ENCODE measurements around the gene RC3H1. TPM values are rescaled to one million over a fixed set of nuclear protein-coding genes. Genes with fewer than 3 reads are reported as not detected.
"Not testable (repeated sequence)": the region's sequence is repeated elsewhere in the genome, so short reads cannot be mapped to it uniquely, and the experiment has no call there.

Gene RC3H1
- total and polyA plus RNA-seq, 4 donors, result 4.5 to 51.7 (median 19.7) TPM

DNA sequence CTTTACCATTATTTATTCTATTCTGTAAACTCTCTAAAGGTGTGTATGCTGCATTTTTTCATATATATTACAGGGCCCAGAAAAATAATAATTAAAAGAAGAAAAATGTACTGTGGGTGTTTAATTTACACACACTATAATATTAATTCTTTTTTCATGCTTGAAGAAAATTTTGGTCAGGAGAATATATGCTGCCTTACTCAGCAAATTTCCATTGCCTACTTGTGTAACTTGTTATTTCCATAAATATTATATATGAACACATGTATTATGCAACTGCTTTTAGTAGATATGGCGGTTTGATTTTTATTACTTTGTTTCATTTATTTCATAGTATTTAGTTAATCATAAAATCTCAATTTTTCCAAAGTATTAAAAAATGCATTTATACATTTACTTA lies 58.7 kb downstream of the RC3H1 start:
- no peak for ATAC-seq (ENCODE audit: low FRiP score)
- Histone ChIP-seq H3K4me1 (ENCODE audit: control insufficient read depth in 1 of 2, insufficient read depth in 2 of 2, low read length in 2 of 2) (no peaks in the 10 kb centered on the region), H3K27me3 (ENCODE audit: control insufficient read depth in 1 of 2, insufficient read depth in 2 of 2, low read length in 1 of 2) (no peaks in the 10 kb centered on the region), H3K27ac (ENCODE audit: low read depth in 1 of 2, low read length in 2 of 2) (no peak overlapping the region), H3K36me3 (ENCODE audit: control insufficient read depth in 1 of 2, insufficient read depth in 2 of 2, low read length in 1 of 2) (peaks cover 0 to 4% of the 10 kb centered on the region in 2 donors), H3K9me3 (ENCODE audit: control insufficient read depth, low read length) (no peaks in the 10 kb centered on the region), H3K4me3 (ENCODE audit: low read length in 2 of 2) (no peak overlapping the region)
- 96 to 98% methylated on average over 1 of the region's 1 CpG for WGBS, 2 donors
- intact Hi-C loops (cut with DNase I), result no loop called here
- DNase-seq, result no peak

DNA sequence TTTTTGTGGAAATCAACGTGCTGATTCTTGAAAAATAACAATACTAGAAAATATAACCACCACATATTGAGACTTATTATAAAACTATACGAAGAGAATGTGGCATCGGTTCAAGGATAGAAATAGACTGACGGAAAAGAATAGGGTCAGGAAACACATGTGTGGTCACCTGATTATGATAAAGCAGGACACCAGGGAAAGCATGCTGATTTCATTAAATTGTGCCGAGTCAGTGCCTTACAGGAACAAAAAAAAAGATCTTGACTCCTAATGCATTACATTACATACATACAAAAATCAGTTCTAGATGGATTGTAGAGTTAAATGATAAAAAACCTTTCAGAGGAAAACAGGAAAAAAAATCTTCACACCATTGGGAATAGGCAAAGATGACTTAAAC lies 61.5 kb downstream of the RC3H1 start:
- H3K27me3 ChIP-seq (ENCODE audit: control insufficient read depth in 1 of 2, insufficient read depth in 2 of 2, low read length in 1 of 2), result no peaks in the 10 kb centered on the region

DNA sequence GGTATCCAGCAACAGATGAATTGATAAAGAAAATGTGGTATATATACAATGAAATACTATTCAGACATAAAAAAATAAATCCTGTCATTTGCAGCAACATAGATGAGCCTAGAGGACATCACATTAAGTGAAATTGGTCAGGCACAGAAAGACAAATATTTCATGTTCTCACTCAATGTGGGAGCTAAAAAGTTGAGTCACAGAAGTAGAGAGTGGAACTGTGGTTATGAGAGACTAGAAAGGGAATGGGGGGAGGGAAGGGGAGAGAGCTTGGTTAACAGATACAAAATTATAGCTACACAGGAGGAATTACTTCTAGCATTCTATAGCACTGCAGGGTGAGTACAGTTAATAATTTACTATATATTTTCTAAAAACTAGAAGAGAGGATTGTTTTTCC lies 68.0 kb downstream of the RC3H1 start:
- Histone ChIP-seq H3K27me3 (ENCODE audit: control insufficient read depth in 1 of 2, insufficient read depth in 2 of 2, low read length in 1 of 2) (no peaks in the 10 kb centered on the region), H3K4me3 (ENCODE audit: low read length in 2 of 2) (no peak overlapping the region), H3K9me3 (ENCODE audit: control insufficient read depth, low read length) (no peaks in the 10 kb centered on the region), H3K4me1 (ENCODE audit: control insufficient read depth in 1 of 2, insufficient read depth in 2 of 2, low read length in 2 of 2) (no peaks in the 10 kb centered on the region), H3K36me3 (ENCODE audit: control insufficient read depth in 1 of 2, insufficient read depth in 2 of 2, low read length in 1 of 2) (peaks cover 0 to 2% of the 10 kb centered on the region in 2 donors), H3K27ac (ENCODE audit: low read depth in 1 of 2, low read length in 2 of 2) (no peak overlapping the region)
- DNase-seq, result no peak
- no peak for ATAC-seq (ENCODE audit: low FRiP score)
- intact Hi-C loops (cut with DNase I), result no loop called here

More for the DNA sequence above, 61.5 kb downstream of the RC3H1 start:
- peaks cover 0 to 4% of the 10 kb centered on the region in 2 donors for H3K36me3 ChIP-seq (ENCODE audit: control insufficient read depth in 1 of 2, insufficient read depth in 2 of 2, low read length in 1 of 2)
- intact Hi-C loops (cut with DNase I), result no loop called here
- no peaks in the 10 kb centered on the region for H3K4me1 ChIP-seq (ENCODE audit: control insufficient read depth in 1 of 2, insufficient read depth in 2 of 2, low read length in 2 of 2)
- no peak overlapping the region for H3K4me3 ChIP-seq (ENCODE audit: low read length in 2 of 2)
- no peak for ATAC-seq (ENCODE audit: low FRiP score)
- no peak overlapping the region for H3K27ac ChIP-seq (ENCODE audit: low read depth in 1 of 2, low read length in 2 of 2)
- no peak for DNase-seq
- no peaks in the 10 kb centered on the region for H3K9me3 ChIP-seq (ENCODE audit: control insufficient read depth, low read length)
- 73 to 85% methylated on average over 5 of the region's 5 CpGs for WGBS, 2 donors

DNA sequence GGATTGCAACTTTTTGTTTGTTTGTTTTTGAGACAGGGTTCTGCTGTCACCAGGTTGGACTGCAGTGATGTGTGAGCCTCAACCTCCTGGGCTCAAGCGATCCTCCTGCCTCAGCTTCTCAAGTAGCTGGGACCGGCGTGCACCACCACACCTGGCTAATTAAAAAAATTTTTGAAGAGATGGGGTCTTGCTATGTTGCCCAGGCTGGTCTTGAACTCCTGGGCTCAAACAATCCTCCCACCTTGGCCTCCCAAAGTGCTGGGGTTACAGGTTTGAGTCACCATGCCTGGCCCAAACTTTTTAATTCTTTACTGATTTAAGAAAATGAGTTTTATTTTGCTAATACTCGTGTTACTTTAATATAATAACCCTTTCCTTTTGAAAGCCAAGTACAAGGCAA lies 73.6 kb downstream of the RC3H1 start:
- WGBS, 2 donors, result 86 to 97% methylated on average over 4 of the region's 4 CpGs
- peaks cover 2 to 3% of the 10 kb centered on the region in 2 donors for H3K36me3 ChIP-seq (ENCODE audit: control insufficient read depth in 1 of 2, insufficient read depth in 2 of 2, low read length in 1 of 2)
- ATAC-seq (ENCODE audit: low FRiP score), result no peak

DNA sequence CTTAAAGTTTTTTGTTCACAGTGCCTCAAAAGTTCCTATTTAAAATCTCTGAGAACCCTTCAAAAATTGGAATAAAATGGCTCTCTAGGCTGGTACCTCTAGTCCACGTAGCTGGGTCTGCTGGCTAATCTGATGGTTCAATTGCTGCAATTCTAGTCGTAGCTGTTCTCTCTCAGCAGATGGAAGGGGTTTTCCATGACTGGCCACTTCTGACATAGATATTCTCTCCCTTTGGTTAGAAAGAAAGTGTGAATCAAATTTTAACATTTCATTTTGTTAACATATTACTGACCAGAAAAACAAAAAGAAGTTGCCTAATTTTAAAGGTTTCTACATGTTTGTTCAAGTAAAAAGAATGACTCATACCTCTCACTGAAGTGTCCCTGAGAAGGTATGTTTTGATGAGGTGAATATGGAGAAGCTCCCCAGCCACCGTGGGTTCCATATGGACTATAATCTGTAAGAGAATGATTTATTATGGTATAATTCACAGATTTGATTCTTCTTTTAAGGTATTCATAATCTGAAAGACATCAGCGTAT lies 75.7 kb downstream of the RC3H1 start:
- DNase-seq (no peak), ATAC-seq (ENCODE audit: low FRiP score) (no peak)
- 86 to 90% methylated on average over 4 of the region's 4 CpGs for WGBS, 2 donors
- Histone ChIP-seq H3K9me3 (ENCODE audit: control insufficient read depth, low read length) (no peaks in the 10 kb centered on the region), H3K4me1 (ENCODE audit: control insufficient read depth in 1 of 2, insufficient read depth in 2 of 2, low read length in 2 of 2) (no peaks in the 10 kb centered on the region), H3K36me3 (ENCODE audit: control insufficient read depth in 1 of 2, insufficient read depth in 2 of 2, low read length in 1 of 2) (peaks cover 4 to 6% of the 10 kb centered on the region in 2 donors), H3K27me3 (ENCODE audit: control insufficient read depth in 1 of 2, insufficient read depth in 2 of 2, low read length in 1 of 2) (no peaks in the 10 kb centered on the region), H3K27ac (ENCODE audit: low read depth in 1 of 2, low read length in 2 of 2) (no peak overlapping the region), H3K4me3 (ENCODE audit: low read length in 2 of 2) (no peak overlapping the region)
- intact Hi-C loops (cut with DNase I), result no loop called here

More for the DNA sequence above, 73.6 kb downstream of the RC3H1 start:
- H3K4me1 ChIP-seq (ENCODE audit: control insufficient read depth in 1 of 2, insufficient read depth in 2 of 2, low read length in 2 of 2), result no peaks in the 10 kb centered on the region
- intact Hi-C loops (cut with DNase I), result no loop called here
- H3K27me3 ChIP-seq (ENCODE audit: control insufficient read depth in 1 of 2, insufficient read depth in 2 of 2, low read length in 1 of 2), result no peaks in the 10 kb centered on the region
- no peak for DNase-seq
- H3K27ac ChIP-seq (ENCODE audit: low read depth in 1 of 2, low read length in 2 of 2), result no peak overlapping the region
- no peaks in the 10 kb centered on the region for H3K9me3 ChIP-seq (ENCODE audit: control insufficient read depth, low read length)
- no peak overlapping the region for H3K4me3 ChIP-seq (ENCODE audit: low read length in 2 of 2)

DNA sequence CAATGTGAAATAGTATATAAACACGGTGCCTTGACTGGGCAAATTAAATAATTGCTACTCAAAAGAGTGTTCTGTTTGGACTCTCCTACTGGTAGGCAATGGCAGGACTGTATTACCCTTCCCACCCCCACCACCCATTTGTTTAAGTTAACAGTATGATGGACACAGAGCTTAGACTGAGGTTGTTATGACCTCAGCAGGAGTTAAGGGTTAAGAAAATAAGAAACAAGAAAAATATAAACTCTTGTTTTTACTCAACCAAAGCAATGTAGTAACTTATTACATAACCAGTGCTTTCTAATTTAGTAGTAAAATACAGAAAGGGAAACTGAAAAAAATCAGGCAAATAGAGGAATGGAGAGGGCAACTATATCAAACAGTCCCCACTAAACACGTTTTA lies 85.1 kb downstream of the RC3H1 start:
- WGBS, 2 donors, result 50 to 71% methylated on average over 2 of the region's 2 CpGs
- Histone ChIP-seq H3K9me3 (ENCODE audit: control insufficient read depth, low read length) (no peaks in the 10 kb centered on the region), H3K4me3 (ENCODE audit: low read length in 2 of 2) (no peak overlapping the region), H3K36me3 (ENCODE audit: control insufficient read depth in 1 of 2, insufficient read depth in 2 of 2, low read length in 1 of 2) (no peaks in the 10 kb centered on the region), H3K27me3 (ENCODE audit: control insufficient read depth in 1 of 2, insufficient read depth in 2 of 2, low read length in 1 of 2) (no peaks in the 10 kb centered on the region), H3K27ac (ENCODE audit: low read depth in 1 of 2, low read length in 2 of 2) (no peak overlapping the region), H3K4me1 (ENCODE audit: control insufficient read depth in 1 of 2, insufficient read depth in 2 of 2, low read length in 2 of 2) (no peaks in the 10 kb centered on the region)
- ATAC-seq (ENCODE audit: low FRiP score) (no peak), DNase-seq (no peak)
- intact Hi-C loops (cut with DNase I), result no loop called here

DNA sequence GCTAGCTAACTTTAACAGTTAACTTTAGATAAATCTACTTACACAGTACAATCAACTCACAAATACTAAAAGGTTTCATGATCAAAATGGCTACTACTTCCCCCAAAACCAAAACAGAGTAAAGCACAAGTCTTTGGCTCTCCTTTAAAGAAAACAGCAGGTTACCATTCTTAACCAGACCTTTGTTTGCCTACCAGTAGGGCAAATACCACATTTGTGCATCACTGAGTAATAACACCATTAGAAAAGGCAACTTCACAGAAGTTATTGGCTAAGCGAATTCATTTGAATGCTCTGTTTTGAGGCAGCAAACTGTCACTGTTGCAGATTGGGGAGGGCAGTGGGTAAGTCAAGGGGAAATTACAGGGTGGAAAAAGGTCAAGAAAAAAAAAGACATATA lies 87.7 kb downstream of the RC3H1 start:
- intact Hi-C loops (cut with DNase I), result no loop called here
- no peak overlapping the region for H3K4me3 ChIP-seq (ENCODE audit: low read length in 2 of 2)
- DNase-seq (no peak), ATAC-seq (ENCODE audit: low FRiP score) (no peak)
- H3K9me3 ChIP-seq (ENCODE audit: control insufficient read depth, low read length), result no peaks in the 10 kb centered on the region
- H3K4me1 ChIP-seq (ENCODE audit: control insufficient read depth in 1 of 2, insufficient read depth in 2 of 2, low read length in 2 of 2), result no peaks in the 10 kb centered on the region
- no peak overlapping the region for H3K27ac ChIP-seq (ENCODE audit: low read depth in 1 of 2, low read length in 2 of 2)
- H3K36me3 ChIP-seq (ENCODE audit: control insufficient read depth in 1 of 2, insufficient read depth in 2 of 2, low read length in 1 of 2), result no peaks in the 10 kb centered on the region
- WGBS, 2 donors, result 88 to 93% methylated on average over 1 of the region's 1 CpG
- H3K27me3 ChIP-seq (ENCODE audit: control insufficient read depth in 1 of 2, insufficient read depth in 2 of 2, low read length in 1 of 2), result no peaks in the 10 kb centered on the region

DNA sequence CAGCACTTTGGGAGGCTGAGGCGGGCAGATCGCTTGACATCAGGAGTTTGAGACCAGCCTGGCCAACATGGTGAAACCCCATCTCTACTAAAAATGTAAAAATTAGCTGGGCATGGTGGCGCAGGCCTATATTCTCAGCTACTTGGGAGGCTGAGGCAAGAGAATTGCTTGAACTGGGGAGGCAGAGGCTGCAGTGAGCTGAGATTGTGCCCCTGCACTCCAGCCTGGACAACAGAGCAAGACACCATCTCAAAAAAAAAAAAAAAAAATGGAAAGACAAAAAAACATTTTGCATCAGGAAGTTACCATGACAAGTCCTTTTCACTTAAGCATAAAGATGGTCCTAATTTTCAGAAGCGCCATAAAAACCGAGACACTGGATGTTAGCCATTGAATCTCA lies 91.6 kb downstream of the RC3H1 start:
- DNase-seq; H3K36me3 ChIP-seq (ENCODE audit: control insufficient read depth in 1 of 2, insufficient read depth in 2 of 2, low read length in 1 of 2); H3K4me1 ChIP-seq (ENCODE audit: control insufficient read depth in 1 of 2, insufficient read depth in 2 of 2, low read length in 2 of 2); H3K9me3 ChIP-seq (ENCODE audit: control insufficient read depth, low read length); ATAC-seq (ENCODE audit: low FRiP score); H3K4me3 ChIP-seq (ENCODE audit: low read length in 2 of 2); H3K27ac ChIP-seq (ENCODE audit: low read depth in 1 of 2, low read length in 2 of 2); intact Hi-C loops (cut with DNase I); H3K27me3 ChIP-seq (ENCODE audit: control insufficient read depth in 1 of 2, insufficient read depth in 2 of 2, low read length in 1 of 2): not testable (repeated sequence)
- 96 to 98% methylated on average over 5 of the region's 5 CpGs for WGBS, 2 donors

DNA sequence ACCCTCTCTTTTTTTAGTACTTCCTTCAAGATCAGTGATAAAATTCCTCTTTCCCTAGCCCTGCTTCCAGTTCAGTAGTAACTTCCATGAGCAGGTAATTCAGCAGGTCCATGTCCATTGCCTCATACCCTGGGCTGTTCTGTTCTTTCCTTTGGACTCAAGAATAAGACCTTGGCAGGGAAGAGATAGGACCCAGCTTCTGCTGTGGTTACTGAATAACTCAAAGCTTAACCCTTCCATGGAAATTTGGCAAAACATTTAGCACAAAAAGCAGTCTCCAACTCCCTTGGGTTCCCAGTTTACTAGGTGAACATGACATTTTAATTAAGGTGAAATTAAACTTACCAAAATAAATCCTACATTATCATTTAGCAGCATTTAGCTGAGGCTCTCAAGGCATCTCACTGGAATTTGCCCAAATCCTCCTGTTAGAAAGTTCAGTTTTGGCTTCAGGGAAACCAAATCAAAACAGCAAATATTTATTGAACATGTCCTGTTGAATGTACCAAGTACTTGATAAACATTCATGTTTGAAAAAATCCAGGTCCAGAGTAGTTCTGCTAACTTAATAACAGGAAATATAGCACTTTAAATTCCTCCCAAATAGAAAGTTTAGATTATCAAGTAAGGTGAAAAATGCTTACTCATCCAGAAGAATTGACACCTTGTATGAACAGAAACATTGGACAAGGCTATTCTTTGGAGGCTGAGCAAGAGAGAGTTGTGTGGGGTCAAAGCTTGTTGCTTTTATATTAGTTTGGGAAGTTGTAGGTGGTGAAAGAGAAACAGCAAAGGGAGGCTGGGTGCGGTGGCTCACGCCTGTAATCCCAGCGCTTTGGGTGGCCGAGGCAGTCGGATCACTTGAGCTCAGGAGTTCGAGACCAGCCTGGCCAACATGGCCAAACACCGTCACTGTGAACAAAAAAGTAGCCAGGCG lies 96.6 kb downstream of the RC3H1 start:
- H3K27me3 ChIP-seq (ENCODE audit: control insufficient read depth in 1 of 2, insufficient read depth in 2 of 2, low read length in 1 of 2), result no peaks in the 10 kb centered on the region
- intact Hi-C loops (cut with DNase I), result no loop called here
- ATAC-seq (ENCODE audit: low FRiP score) (no peak), DNase-seq (no peak)
- H3K4me3 ChIP-seq (ENCODE audit: low read length in 2 of 2), result no peak overlapping the region
- H3K36me3 ChIP-seq (ENCODE audit: control insufficient read depth in 1 of 2, insufficient read depth in 2 of 2, low read length in 1 of 2), result no peaks in the 10 kb centered on the region
- no peak overlapping the region for H3K27ac ChIP-seq (ENCODE audit: low read depth in 1 of 2, low read length in 2 of 2)
- no peaks in the 10 kb centered on the region for H3K9me3 ChIP-seq (ENCODE audit: control insufficient read depth, low read length)
- no peaks in the 10 kb centered on the region for H3K4me1 ChIP-seq (ENCODE audit: control insufficient read depth in 1 of 2, insufficient read depth in 2 of 2, low read length in 2 of 2)
- 93 to 94% methylated on average over 8 of the region's 8 CpGs for WGBS, 2 donors

Data from aorta (tissue), 5 donors.